ENCODE results near the gene ANGEL1.

The ANGEL1 gene

DNA sequence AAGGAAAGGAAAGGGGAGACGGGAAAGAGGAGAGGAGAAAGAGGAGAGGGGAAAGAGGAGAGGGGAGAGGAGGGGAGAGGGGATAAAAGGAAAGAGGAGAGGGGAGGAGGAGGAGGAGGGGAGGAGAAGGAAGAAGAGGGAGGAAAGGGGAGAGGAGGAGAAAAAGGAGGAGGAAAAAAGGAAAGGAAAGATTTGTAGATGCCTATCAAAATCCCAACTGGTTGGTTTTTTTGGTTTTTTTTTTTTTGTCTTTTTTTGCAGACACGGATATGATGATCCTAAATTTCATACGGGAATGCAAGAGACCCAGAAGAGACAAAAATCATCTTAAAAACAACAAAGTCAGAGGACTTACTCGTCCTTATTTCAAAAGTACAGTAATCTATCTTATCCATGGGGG, 19.4 kb downstream of the ANGEL1 start:
- Histone ChIP-seq H3K27me3 (no peaks in the 10 kb centered on the region), H3K36me3 (peaks cover 29% of the 10 kb centered on the region), H3K4me3 (ENCODE audit: low read depth, low read length) (no peak overlapping the region), H3K4me1 (no peaks in the 10 kb centered on the region), H3K9me3 (no peaks in the 10 kb centered on the region)
- no peak for DNase-seq
- TF ChIP-seq CTCF (IDR thresholded peaks at IDR 0.05; ENCODE audit: low read depth, low read length) = no peak

- no peak for TF ChIP-seq CTCF (IDR thresholded peaks at IDR 0.05; ENCODE audit: low read depth, low read length)
- H3K4me3 ChIP-seq (ENCODE audit: low read depth, low read length) = no peak overlapping the region
- H3K9me3 ChIP-seq = no peaks in the 10 kb centered on the region
- peaks cover 25% of the 10 kb centered on the region for H3K36me3 ChIP-seq
- no peak for DNase-seq
- H3K27me3 ChIP-seq = no peaks in the 10 kb centered on the region
- H3K4me1 ChIP-seq = no peaks in the 10 kb centered on the region
Observed at GRCh38 chr14:76792422-76792821, 20.3 kb downstream of the ANGEL1 start.

- Histone ChIP-seq H3K27me3 (no peaks in the 10 kb centered on the region), H3K36me3 (peaks cover 29% of the 10 kb centered on the region), H3K4me3 (ENCODE audit: low read depth, low read length) (no peak overlapping the region), H3K4me1 (peaks cover 3% of the 10 kb centered on the region; the same call in 1 of the 2 replicates), H3K9me3 (no peaks in the 10 kb centered on the region)
- TF ChIP-seq CTCF (IDR thresholded peaks at IDR 0.05; ENCODE audit: low read depth, low read length) = no peak
- no peak for DNase-seq
Observed at GRCh38 chr14:76786601-76787000, 26.1 kb downstream of the ANGEL1 start.

DNA sequence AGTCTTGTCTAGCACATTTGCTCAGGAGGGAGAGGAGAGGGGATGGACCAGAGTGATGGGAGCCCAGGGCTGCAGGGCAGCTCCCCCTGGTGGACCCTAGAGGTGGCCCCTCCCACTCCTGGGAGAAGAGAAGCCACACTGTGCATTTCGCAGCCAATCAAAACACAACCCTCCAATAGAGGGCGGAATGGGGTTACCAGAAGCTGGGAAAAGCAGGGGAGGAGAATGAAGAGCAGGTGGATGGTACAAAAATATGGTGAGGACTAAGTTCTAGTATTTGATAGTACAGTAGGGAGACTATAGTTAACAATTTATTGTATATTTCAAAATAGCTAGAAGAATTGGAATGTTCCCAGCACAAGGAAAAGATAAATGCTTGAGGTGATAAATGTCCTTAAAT, 27.8 kb downstream of the ANGEL1 start:
- TF ChIP-seq CTCF (IDR thresholded peaks at IDR 0.05; ENCODE audit: low read depth, low read length) = peak; percentile 100
- H3K36me3 ChIP-seq = peaks cover 21% of the 10 kb centered on the region
- no peaks in the 10 kb centered on the region for H3K9me3 ChIP-seq
- peaks cover 4% of the 10 kb centered on the region; the same call in 1 of the 2 replicates for H3K4me1 ChIP-seq
- H3K4me3 ChIP-seq (ENCODE audit: low read depth, low read length) = no peak overlapping the region
- peak; percentile 91 for DNase-seq
- H3K27me3 ChIP-seq = no peaks in the 10 kb centered on the region

DNA sequence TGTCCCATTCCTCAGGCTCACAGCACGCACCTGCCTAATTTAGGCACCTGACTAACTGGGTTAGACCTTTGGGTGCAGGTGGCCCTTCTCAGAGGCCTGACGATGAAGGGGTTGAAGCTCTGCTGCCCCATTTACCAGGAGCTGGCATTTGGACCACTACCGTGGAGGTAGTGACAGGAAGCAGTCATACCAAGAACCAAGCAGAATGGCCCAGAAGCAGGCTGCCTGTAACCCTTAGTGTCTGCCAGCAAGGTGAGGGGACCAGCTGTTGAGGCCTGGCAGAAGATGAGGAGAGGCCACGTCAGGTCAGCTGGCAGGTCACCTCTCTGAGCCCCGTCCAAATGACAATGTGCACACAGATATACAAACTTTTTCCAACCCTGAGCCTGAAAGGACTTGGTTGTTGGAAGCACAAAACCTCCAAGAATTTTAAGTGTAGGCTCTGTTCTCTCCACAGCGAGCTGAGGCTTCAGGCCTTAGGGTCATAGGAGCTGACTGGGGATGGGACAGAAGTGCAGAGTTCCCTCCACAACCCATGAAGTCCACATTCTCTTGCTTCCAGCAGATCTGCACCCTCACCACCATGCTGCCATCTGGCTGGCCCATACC, 28.3 kb downstream of the ANGEL1 start:
- no peak for TF ChIP-seq CTCF (IDR thresholded peaks at IDR 0.05; ENCODE audit: low read depth, low read length)
- no peak for DNase-seq

GRCh38 chr14:76782885-76783566, 29.7 kb downstream of the ANGEL1 start:
- TF ChIP-seq CTCF (IDR thresholded peaks at IDR 0.05; ENCODE audit: low read depth, low read length) = no peak
- Histone ChIP-seq H3K4me1 (peaks cover 9% of the 10 kb centered on the region), H3K9me3 (no peaks in the 10 kb centered on the region), H3K4me3 (ENCODE audit: low read depth, low read length) (no peak overlapping the region), H3K36me3 (peaks cover 13% of the 10 kb centered on the region), H3K27me3 (no peaks in the 10 kb centered on the region)
- no peak for DNase-seq

More for the DNA sequence above, 28.3 kb downstream of the ANGEL1 start:
- Histone ChIP-seq H3K36me3 (peaks cover 21% of the 10 kb centered on the region), H3K27me3 (no peaks in the 10 kb centered on the region), H3K9me3 (no peaks in the 10 kb centered on the region), H3K4me3 (ENCODE audit: low read depth, low read length) (no peak overlapping the region), H3K4me1 (peaks cover 4% of the 10 kb centered on the region)
